H1 (cell line): Measurements from ENCODE around the gene SFRP2. TPM values are rescaled to one million over a fixed set of nuclear protein-coding genes. Genes with fewer than 3 reads are reported as not detected.

ENCODE experiments used
- BCL11A ChIP-seq, 2 experiments: IDR thresholded peaks; one replicate each; pipeline ENCODE4 v1.6.1; 2011; ENCODE audit warnings: low read depth in 2 of 2, low read length in 2 of 2, mild to moderate bottlenecking in 2 of 2
- CHD1 ChIP-seq: IDR thresholded peaks from 2 replicates; pipeline ENCODE4 v1.6.1; 2012; ENCODE audit warnings: low read depth, low read length, improper control_type of control experiment
- CTBP2 ChIP-seq: IDR thresholded peaks from 2 replicates; pipeline ENCODE4 v1.7.0; 2011; ENCODE audit warnings: borderline replicate concordance, mild to moderate bottlenecking, moderate library complexity, mixed read lengths, low read length; ENCODE audit not compliant: insufficient read depth, insufficient read length
- KDM1A ChIP-seq: fragments of 200-600, 300-600 bp; sonication (generic); IDR thresholded peaks from 2 replicates; pipeline ENCODE4 v1.7.1; 2016; ENCODE audit warnings: mild to moderate bottlenecking, low read length, borderline replicate concordance
- PHF8 ChIP-seq: fragments of 200-600 bp; sonication (generic); conservative IDR thresholded peaks from 2 replicates; pipeline ENCODE4 v1.7.1; 2012; ENCODE audit warnings: low read depth, mild to moderate bottlenecking, inconsistent platforms, low read length, moderate library complexity
- SIN3A ChIP-seq, 2 experiments: IDR thresholded peaks in 1 of 2; conservative IDR thresholded peaks in 1 of 2; 2 replicates each; pipeline ENCODE4 v1.6.1; 2011 to 2012; ENCODE audit warnings: low read length in 2 of 2, improper control_type of control experiment in 1 of 2, low read depth in 1 of 2, mild to moderate bottlenecking in 1 of 2
- polyA plus RNA-seq, 7 experiments: library from polyadenylated mRNA; depleted of rRNA in 3 of 7; stranded (reverse) in 5 of 7; unstranded in 2 of 7; fragments of >200 nt in 5 of 7; fragments of 200-250 nt in 2 of 7; gene quantifications; 1 replicate in 5 of 7; 2 replicates in 1 of 7; 4 replicates in 1 of 7; pipeline versions ENCODE4 v1.2.1 to v1.2.3, GENCODE V29; 2011 to 2013; ENCODE audit warnings: missing spikeins in 2 of 7, mixed read lengths in 2 of 7
- total RNA-seq: library from RNA; stranded (reverse); fragmentation: NEBNext Ultra II Directional; extraction: Animal tissue kit (Norgen Biotek cat#: 25700); gene quantifications from 2 replicates; pipeline ENCODE4 v1.2.1, GENCODE V29; 2021

SFRP2 gene
- total and polyA plus RNA-seq, 2 of the 8 experiments (the other 6 are each of a cell fraction or from before 2014, with no cell fraction given), result 108 to 342 TPM

- TF ChIP-seq SIN3A (conservative IDR thresholded peaks at IDR 0.05 in 1 of 2, IDR thresholded peaks at IDR 0.05 in 1 of 2; ENCODE audit: low read depth in 1 of 2, low read length in 2 of 2) (no peak), KDM1A (no peak), BCL11A (IDR thresholded peaks at IDR 0.05; ENCODE audit: low read depth in 2 of 2, low read length in 2 of 2) (no peak), PHF8 (no peak), CTBP2 (no peak), CHD1 (no peak)
These were observed 55.0 kb downstream of the SFRP2 start (continued) for GRCh38 chr4:153733751-153734448.
